Right ventricle myocardium superior (tissue), 1 donor: ENCODE data around the gene C1QTNF8. TPM values are rescaled to one million over a fixed set of nuclear protein-coding genes. Genes with fewer than 3 reads are reported as not detected.

Experiments
- ATAC-seq: fragments of 200-7000 bp; cut with Tn5 transposase; one replicate; pipeline ENCODE4 v1.9.1; 2020; ENCODE audit warnings: mild to moderate bottlenecking; ENCODE audit not compliant: poor library complexity
- DNase-seq: peaks from one replicate; pipeline ENCODE4 v3.0.0-alpha.2; 2020
- intact Hi-C: fragments of 100-400 bp; cut with DNase I; formaldehyde crosslinking; loops from one replicate; pipeline ENCODE4 v1.11.2; 2022
- total RNA-seq: library from RNA; stranded (reverse); fragmentation: NEBNext Ultra II Directional; extraction: Animal tissue kit (Norgen Biotek cat#: 25700); gene quantifications from one replicate; pipeline ENCODE4 v1.2.1, GENCODE V29; 2021
- donor health status: DM: no; HTN: yes; CAD: no; lungs with severe emphysema.

The C1QTNF8 gene
- total RNA-seq, 1 donor from 2014 or later, result 0.13 TPM

- intact Hi-C loops, result no loop called here
- DNase-seq, result no peak
- no peak for ATAC-seq
Observed at GRCh38 chr16:1042866-1043265, 53.2 kb downstream of the C1QTNF8 start.

- intact Hi-C loops, result no loop called here
- DNase-seq (no peak), ATAC-seq (no peak)
Observed at GRCh38 chr16:1042049-1042744, 53.8 kb downstream of the C1QTNF8 start.

- ATAC-seq (no peak), DNase-seq (no peak)
- intact Hi-C loops, result no loop called here
Observed at GRCh38 chr16:1040346-1040745, 55.7 kb downstream of the C1QTNF8 start.

GRCh38 chr16:1039762-1040161 is 56.3 kb downstream of the C1QTNF8 start:
- intact Hi-C loops, result no loop called here
- ATAC-seq (no peak), DNase-seq (no peak)

- ATAC-seq (no peak), DNase-seq (no peak)
- intact Hi-C loops, result no loop called here
Observed at GRCh38 chr16:1038932-1039331, 57.1 kb downstream of the C1QTNF8 start.

Other genes with a start within 250 kb of the C1QTNF8 start
- 5.6 TPM for gene LMF1, start 125.3 kb downstream of the C1QTNF8 start, total RNA-seq
- gene SOX8, start 114.5 kb downstream of the C1QTNF8 start, total RNA-seq, result 1.0 TPM
- 20.8 TPM for gene SSTR5, start 23.5 kb downstream of the C1QTNF8 start, total RNA-seq
- gene CACNA1H, start 56.9 kb upstream of the C1QTNF8 start, total RNA-seq, result 4.2 TPM
- 0.19 TPM for gene TPSG1, start 129.0 kb upstream of the C1QTNF8 start, total RNA-seq
- gene TPSB2, start 133.9 kb upstream of the C1QTNF8 start, total RNA-seq, result 10.1 TPM
- 7.1 TPM for gene TPSAB1, start 144.5 kb upstream of the C1QTNF8 start, total RNA-seq
- 0.51 TPM for gene TPSD1, start 159.8 kb upstream of the C1QTNF8 start, total RNA-seq
- 77.2 TPM for gene UBE2I, start 213.4 kb upstream of the C1QTNF8 start, total RNA-seq
- 3.7 TPM for gene BAIAP3, start 237.4 kb upstream of the C1QTNF8 start, total RNA-seq